H9 (cell line): Measurements from ENCODE around the gene VPS35L. TPM values are rescaled to one million over a fixed set of nuclear protein-coding genes. Genes with fewer than 3 reads are reported as not detected.
A peak's percentile ranks its signal among the peaks of the same experiment; 100 is the strongest.

Experiments used
- DNase-seq: peaks from one replicate; pipeline ENCODE4 v3.0.0-alpha.2; 2017
- H2AFZ ChIP-seq: one replicate; pipeline ENCODE4 v1.6.1; 2013; ENCODE audit warnings: mild to moderate bottlenecking, low read length, control low read depth, moderate library complexity
- H2AK5ac ChIP-seq: 2 replicates; pipeline ENCODE4 v1.6.1; 2013; ENCODE audit warnings: low read length, control low read depth, mixed read lengths; ENCODE audit not compliant: insufficient read length
- H2BK120ac ChIP-seq: one replicate; pipeline ENCODE4 v1.6.1; 2013; ENCODE audit warnings: low read depth, mild to moderate bottlenecking, low read length, control low read depth, inconsistent platforms; ENCODE audit not compliant: poor library complexity, severe bottlenecking
- H2BK12ac ChIP-seq: 2 replicates; pipeline ENCODE4 v1.6.1; 2013; ENCODE audit warnings: low read length, control low read depth, mixed read lengths, low read depth; ENCODE audit not compliant: insufficient read length
- H2BK15ac ChIP-seq: 2 replicates; pipeline ENCODE4 v1.6.1; 2013; ENCODE audit warnings: low read depth, low read length, control low read depth
- H2BK20ac ChIP-seq: one replicate; pipeline ENCODE4 v1.6.1; 2013; ENCODE audit warnings: low read depth, mild to moderate bottlenecking, low read length, control low read depth, inconsistent platforms; ENCODE audit not compliant: poor library complexity, severe bottlenecking
- H2BK5ac ChIP-seq: 2 replicates; pipeline ENCODE4 v1.6.1; 2013; ENCODE audit warnings: low read length, control low read depth, mixed read lengths; ENCODE audit not compliant: insufficient read length
- H3K14ac ChIP-seq: 2 replicates; pipeline ENCODE4 v1.6.1; 2013; ENCODE audit warnings: low read length, control low read depth; ENCODE audit not compliant: insufficient read depth
- H3K18ac ChIP-seq: 2 replicates; pipeline ENCODE4 v1.6.1; 2013; ENCODE audit warnings: low read depth, mild to moderate bottlenecking, mixed read lengths, low read length, control low read depth; ENCODE audit not compliant: insufficient read length
- H3K23ac ChIP-seq: 2 replicates; pipeline ENCODE4 v1.6.1; 2013; ENCODE audit warnings: low read length, control low read depth, mixed read lengths, low read depth; ENCODE audit not compliant: insufficient read length
- H3K23me2 ChIP-seq: 2 replicates; pipeline ENCODE4 v1.6.1; 2013; ENCODE audit warnings: low read depth, mild to moderate bottlenecking, mixed read lengths, low read length, control low read depth; ENCODE audit not compliant: insufficient read length, poor library complexity, severe bottlenecking
- H3K27ac ChIP-seq: 2 replicates; pipeline ENCODE4 v1.5.1; 2013; ENCODE audit warnings: low read length, control low read depth, mixed read lengths, low read depth; ENCODE audit not compliant: insufficient read length
- H3K27me3 ChIP-seq: 2 replicates; pipeline ENCODE4 v1.6.1; 2013; ENCODE audit warnings: low read length, control low read depth, inconsistent platforms; ENCODE audit not compliant: insufficient read depth
- H3K4ac ChIP-seq: 2 replicates; pipeline ENCODE4 v1.6.1; 2013; ENCODE audit warnings: low read depth, mild to moderate bottlenecking, control low read depth, inconsistent platforms, low read length, moderate library complexity
- H3K4me1 ChIP-seq: 2 replicates; pipeline ENCODE4 v1.6.1; 2013; ENCODE audit warnings: low read length, control low read depth, inconsistent platforms; ENCODE audit not compliant: insufficient read depth
- H3K4me2 ChIP-seq: 2 replicates; pipeline ENCODE4 v1.6.1; 2013; ENCODE audit warnings: low read length, control low read depth, mixed read lengths; ENCODE audit not compliant: insufficient read length, insufficient read depth
- H3K56ac ChIP-seq: 2 replicates; pipeline ENCODE4 v1.6.1; 2013; ENCODE audit warnings: low read depth, mild to moderate bottlenecking, mixed read lengths, low read length, control low read depth; ENCODE audit not compliant: insufficient read length
- H3K79me1 ChIP-seq: 2 replicates; pipeline ENCODE4 v1.6.1; 2013; ENCODE audit warnings: low read depth, mild to moderate bottlenecking, moderate library complexity, low read length, control low read depth, inconsistent platforms; ENCODE audit not compliant: insufficient read depth, poor library complexity, severe bottlenecking
- H3K79me2 ChIP-seq: 2 replicates; pipeline ENCODE4 v1.6.1; 2013; ENCODE audit warnings: low read length, control low read depth, inconsistent platforms; ENCODE audit not compliant: insufficient read depth
- H3K9ac ChIP-seq: 2 replicates; pipeline ENCODE4 v1.6.1; 2013; ENCODE audit warnings: low read length, control low read depth, mixed read lengths; ENCODE audit not compliant: insufficient read length; ENCODE audit errors: extremely low read depth
- H3K9me3 ChIP-seq: one replicate; pipeline ENCODE4 v1.6.1; 2013; ENCODE audit warnings: low read depth, low read length, inconsistent platforms; ENCODE audit not compliant: control insufficient read depth
- H3T11ph ChIP-seq: one replicate; pipeline ENCODE4 v1.6.1; 2013; ENCODE audit warnings: mild to moderate bottlenecking, low read length, control low read depth, inconsistent platforms
- H4K20me1 ChIP-seq: one replicate; pipeline ENCODE4 v1.6.1; 2013; ENCODE audit not compliant: control insufficient read depth, insufficient read length, insufficient read depth
- H4K5ac ChIP-seq: 2 replicates; pipeline ENCODE4 v1.6.1; 2013; ENCODE audit warnings: low read depth, mild to moderate bottlenecking, mixed read lengths, low read length, control low read depth; ENCODE audit not compliant: insufficient read length
- H4K8ac ChIP-seq: replicated peaks from 2 replicates; pipeline ENCODE4 v1.6.1; 2013; ENCODE audit warnings: low read length, control low read depth, mixed read lengths, low read depth; ENCODE audit not compliant: insufficient read length
- H4K91ac ChIP-seq: 2 replicates; pipeline ENCODE4 v1.6.1; 2013; ENCODE audit warnings: low read depth, mild to moderate bottlenecking, moderate library complexity, mixed read lengths, low read length, control low read depth; ENCODE audit not compliant: insufficient read length
- H3K27ac Mint-ChIP-seq, 3 experiments: 2 replicates in 2 of 3; 3 replicates in 1 of 3; pipeline ENCODE4 v1.8.0; 2020 to 2021; ENCODE audit warnings: mixed read lengths in 3 of 3, mild to moderate bottlenecking in 1 of 3, moderate library complexity in 1 of 3
- H3K27me3 Mint-ChIP-seq: 2 replicates; pipeline ENCODE4 v1.8.0; 2021; ENCODE audit warnings: low read depth, mild to moderate bottlenecking, moderate library complexity, mixed read lengths
- H3K36me3 Mint-ChIP-seq, 3 experiments: 2 replicates in 2 of 3; 3 replicates in 1 of 3; pipeline ENCODE4 v1.8.0; 2020 to 2021; ENCODE audit warnings: low read depth in 3 of 3, mixed read lengths in 3 of 3; ENCODE audit not compliant: insufficient read depth in 1 of 3
- H3K4me1 Mint-ChIP-seq, 2 experiments: 2 replicates each; pipeline ENCODE4 v1.8.0; 2020; ENCODE audit warnings: mixed read lengths in 2 of 2
- H3K4me3 Mint-ChIP-seq, 2 experiments: 2 replicates in 1 of 2; 3 replicates in 1 of 2; pipeline ENCODE4 v1.8.0; 2020 to 2021; ENCODE audit warnings: mild to moderate bottlenecking in 2 of 2, mixed read lengths in 2 of 2, moderate library complexity in 1 of 2
- H3K9me3 Mint-ChIP-seq, 2 experiments: 2 replicates in 1 of 2; 3 replicates in 1 of 2; pipeline ENCODE4 v1.8.0; 2020; ENCODE audit warnings: mild to moderate bottlenecking in 2 of 2, mixed read lengths in 2 of 2, moderate library complexity in 1 of 2
- CTCF ChIP-seq: fragments of 200-600 bp; sonication (generic); conservative IDR thresholded peaks from 3 replicates; pipeline ENCODE4 v1.8.0; 2021; ENCODE audit warnings: antibody characterized with exemption, mild to moderate bottlenecking
- WGBS: extraction: QIAGEN DNeasy Blood & Tissue Kit; methylation state at CpG from one replicate; pipeline ENCODE4 v1.1.7; 2013; ENCODE audit warnings: missing lambda C conversion rate, low lambda C conversion rate, mixed read lengths; ENCODE audit not compliant: insufficient read length; ENCODE audit errors: extremely low coverage; 5-methylcytosine and 5-hydroxymethylcytosine counted together
- total RNA-seq: library from RNA; stranded (reverse); gene quantifications from 2 replicates; pipeline ENCODE4 v1.2.1, GENCODE V29; 2021

Gene VPS35L
- total RNA-seq, 1 experiment from 2014 or later = 58.4 TPM

- no peak overlapping the region for H2BK15ac ChIP-seq
- DNase-seq = peak; percentile 41
- no peak overlapping the region for H2BK20ac ChIP-seq
- H3K79me2 ChIP-seq = peaks cover 21% of the 10 kb centered on the region; the same call in 1 of the 2 replicates
- H4K5ac ChIP-seq = no peak overlapping the region
- no peak overlapping the region for H3K56ac ChIP-seq
- peaks cover 2% of the 10 kb centered on the region; the same call in 1 of the 2 replicates for H3K4me1 ChIP-seq
- Mint-ChIP-seq H3K27ac (peak overlapping the region; percentile 67 to 93 (median 92)), H3K4me1 (peaks cover 42 to 69% of the 10 kb centered on the region in 2 experiments), H3K36me3 (peaks cover 66 to 90% (median 83%) of the 10 kb centered on the region in 3 experiments), H3K4me3 (peak overlapping the region in 1 of 2 experiments; percentile 19; a peak in 2 of 5 replicates), H3K27me3 (no peaks in the 10 kb centered on the region), H3K9me3 (no peaks in the 10 kb centered on the region)
- H3K4ac ChIP-seq = no peak overlapping the region
- no peaks in the 10 kb centered on the region for H3K9me3 ChIP-seq
- no peaks in the 10 kb centered on the region for H3K27me3 ChIP-seq
- WGBS = no CpG with 5 or more reads among the region's 23 CpGs
- no peak overlapping the region for H3K18ac ChIP-seq
- H4K8ac ChIP-seq = no peak overlapping the region
- no peak overlapping the region for H2BK12ac ChIP-seq
- no peak overlapping the region for H2AK5ac ChIP-seq
- H3K23me2 ChIP-seq = no peaks in the 10 kb centered on the region
- no peak overlapping the region for H3K9ac ChIP-seq
- no peak overlapping the region for H3K14ac ChIP-seq
- no peak overlapping the region for H2BK5ac ChIP-seq
- H3K27ac ChIP-seq = no peak overlapping the region
- H4K20me1 ChIP-seq = peaks cover 6% of the 10 kb centered on the region
- no peak overlapping the region for H3K23ac ChIP-seq
- no peak overlapping the region for H2BK120ac ChIP-seq
- H2AFZ ChIP-seq = no peak overlapping the region
- peaks cover 2% of the 10 kb centered on the region for H3K79me1 ChIP-seq
- H3K4me2 ChIP-seq = no peak overlapping the region
- no peak for TF ChIP-seq CTCF
- H4K91ac ChIP-seq = no peak overlapping the region
- H3T11ph ChIP-seq = no peak overlapping the region
Observed at GRCh38 chr16:19710191-19710908, 154.8 kb downstream of the VPS35L start.
